Smooth muscle cell of trachea (primary cell): ENCODE results near the gene PIGL. TPM values are rescaled to one million over a fixed set of nuclear protein-coding genes. Genes with fewer than 3 reads are reported as not detected.

Experiments
- total RNA-seq: library from RNA; depleted of rRNA; stranded (reverse); fragments of >200 nt; gene quantifications from 2 replicates; pipeline ENCODE4 v1.2.1, GENCODE V29; 2014

Gene PIGL
- total RNA-seq: 15.5 and 21.7 TPM in 2 replicates

GRCh38 chr17:16217002-16217635 lies at the start of gene PIGL:
TSS of gene PIGL (plus strand) at chr17:16217210. CDS start at chr17:16217227, 17 bp downstream.

DNA sequence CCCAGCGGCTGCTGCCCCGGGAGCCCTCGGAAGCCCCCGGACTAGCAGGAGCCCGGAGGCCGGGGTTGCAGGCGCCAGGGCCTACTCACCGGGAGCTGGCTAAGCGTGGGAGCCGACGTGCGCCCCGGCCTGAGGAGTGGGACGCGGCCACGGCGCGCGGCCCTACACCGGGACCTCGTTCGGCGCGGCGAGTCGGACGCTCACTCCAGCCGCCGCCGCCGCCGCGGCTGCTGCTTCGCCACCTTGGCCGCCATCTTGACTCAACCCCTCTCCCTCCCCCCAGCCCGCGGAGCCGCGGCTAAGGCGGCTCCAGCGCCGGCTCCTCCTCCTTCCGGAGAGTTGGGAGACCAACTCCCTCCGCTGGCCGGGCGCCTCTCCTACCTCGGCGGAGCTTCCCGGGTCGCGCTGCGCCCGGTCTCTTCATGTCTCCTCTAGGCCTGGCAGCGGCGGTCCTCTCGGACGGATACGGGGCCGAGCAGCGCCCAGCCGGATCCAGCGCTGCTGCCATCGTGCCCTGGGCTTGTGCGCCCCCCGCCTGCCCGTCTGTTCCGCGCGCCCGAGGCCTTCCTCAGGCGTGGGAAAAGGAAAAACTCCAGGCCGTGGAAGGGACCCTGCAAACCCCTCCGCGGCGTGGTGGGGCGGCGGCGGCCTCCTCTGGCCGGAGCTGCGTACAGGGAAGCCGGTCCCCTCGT lies 1.6 kb upstream of the PIGL start, which contains the start of gene NCOR1:
Gene NCOR1, minus strand, starts transcription at position 262 of the 692 bp plus-strand sequence. CDS start 20,965 bp downstream, outside the sequence.

GRCh38 chr17:16353317-16354174 lies 136.5 kb downstream of the PIGL start, which contains the start of gene CENPV:
TSS of gene CENPV (minus strand) at chr17:16353469. CDS start at chr17:16353436, 33 bp downstream.

Other genes starting within 250 kb of the PIGL start
- gene ZSWIM7, start 217.5 kb upstream of the PIGL start, total RNA-seq: 7.9 and 22.7 TPM in 2 replicates
- 46.8 and 51.9 TPM in 2 replicates for gene TTC19, start 217.4 kb upstream of the PIGL start, total RNA-seq
- gene NCOR1, start 1.7 kb upstream of the PIGL start, total RNA-seq: 73.9 and 90.6 TPM in 2 replicates
- gene CENPV, start 136.3 kb downstream of the PIGL start, total RNA-seq: 5.4 and 6.9 TPM in 2 replicates
- 1,965 and 2,094 TPM in 2 replicates for gene UBB, start 163.9 kb downstream of the PIGL start, total RNA-seq
- 89.5 and 120 TPM in 2 replicates for gene TRPV2, start 198.4 kb downstream of the PIGL start, total RNA-seq